Ovary (tissue), 3 donors: ENCODE measurements around the gene CCDC43.

Experiments
- EP300 ChIP-seq: sonication (generic); formaldehyde crosslinking; IDR thresholded peaks from one replicate; pipeline ENCODE4 v1.6.1; 2017; ENCODE audit warnings: antibody characterized with exemption
- TF ChIP-seq, protein P1 (sequence below), 3 donors: fragments of 450-650 bp in 2 of 3; fragments of 200-600 bp in 1 of 3; IDR thresholded peaks; one replicate each; pipeline versions ENCODE4 v1.5.1 to v1.8.0; 2016 to 2022; ENCODE audit warnings: antibody characterized with exemption in 3 of 3, mild to moderate bottlenecking in 1 of 3
- donor health status: DM: no; HTN: no; CAD: no.

DNA sequence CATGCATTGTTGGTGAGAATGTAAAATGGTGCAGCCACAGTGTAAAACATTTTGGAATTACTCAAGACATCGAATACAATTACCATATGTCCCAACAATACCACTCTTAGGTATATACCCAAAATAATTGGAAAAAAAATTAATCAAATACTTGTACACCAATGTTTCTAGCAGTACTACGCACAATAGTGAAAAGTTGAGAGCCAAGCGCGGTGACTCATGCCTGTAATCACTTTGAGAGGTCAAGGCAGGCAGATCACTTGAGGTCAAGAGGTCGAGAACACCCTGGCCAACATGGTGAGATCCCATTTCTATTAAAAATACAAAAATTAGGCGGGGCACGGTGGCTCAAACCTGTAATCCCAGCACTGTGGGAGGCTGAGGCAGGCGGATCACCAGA, 36.8 kb downstream of the CCDC43 start:
- TF ChIP-seq, protein P1, sequence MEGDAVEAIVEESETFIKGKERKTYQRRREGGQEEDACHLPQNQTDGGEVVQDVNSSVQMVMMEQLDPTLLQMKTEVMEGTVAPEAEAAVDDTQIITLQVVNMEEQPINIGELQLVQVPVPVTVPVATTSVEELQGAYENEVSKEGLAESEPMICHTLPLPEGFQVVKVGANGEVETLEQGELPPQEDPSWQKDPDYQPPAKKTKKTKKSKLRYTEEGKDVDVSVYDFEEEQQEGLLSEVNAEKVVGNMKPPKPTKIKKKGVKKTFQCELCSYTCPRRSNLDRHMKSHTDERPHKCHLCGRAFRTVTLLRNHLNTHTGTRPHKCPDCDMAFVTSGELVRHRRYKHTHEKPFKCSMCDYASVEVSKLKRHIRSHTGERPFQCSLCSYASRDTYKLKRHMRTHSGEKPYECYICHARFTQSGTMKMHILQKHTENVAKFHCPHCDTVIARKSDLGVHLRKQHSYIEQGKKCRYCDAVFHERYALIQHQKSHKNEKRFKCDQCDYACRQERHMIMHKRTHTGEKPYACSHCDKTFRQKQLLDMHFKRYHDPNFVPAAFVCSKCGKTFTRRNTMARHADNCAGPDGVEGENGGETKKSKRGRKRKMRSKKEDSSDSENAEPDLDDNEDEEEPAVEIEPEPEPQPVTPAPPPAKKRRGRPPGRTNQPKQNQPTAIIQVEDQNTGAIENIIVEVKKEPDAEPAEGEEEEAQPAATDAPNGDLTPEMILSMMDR (IDR thresholded peaks at IDR 0.05): no peak
- TF ChIP-seq EP300: no peak
